ENCODE results near the gene IMMP2L. TPM values are rescaled to one million over a fixed set of nuclear protein-coding genes. Genes with fewer than 3 reads are reported as not detected.

Gene IMMP2L
- total RNA-seq, 1 donor, result 8.2 TPM

DNA sequence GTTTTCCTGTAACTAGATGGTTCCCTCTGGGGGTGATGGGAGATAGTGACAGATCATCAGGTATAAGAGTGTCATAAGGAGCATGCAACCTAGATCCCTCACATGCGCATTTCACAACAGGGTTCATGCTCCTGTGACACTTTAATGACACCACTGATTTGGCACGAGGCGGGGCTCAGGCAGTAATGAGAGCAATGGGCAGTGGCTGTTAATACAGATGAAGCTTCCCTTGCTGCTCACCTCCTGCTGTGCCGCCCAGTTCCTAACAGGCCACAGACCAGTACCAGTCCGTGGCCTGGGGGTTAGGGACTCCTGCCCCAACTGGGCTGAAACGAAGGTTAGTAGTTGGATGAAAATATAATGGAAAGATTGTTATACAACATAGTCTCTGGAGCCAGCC lies 673.0 kb downstream of the IMMP2L start:
- TF ChIP-seq, protein P1, sequence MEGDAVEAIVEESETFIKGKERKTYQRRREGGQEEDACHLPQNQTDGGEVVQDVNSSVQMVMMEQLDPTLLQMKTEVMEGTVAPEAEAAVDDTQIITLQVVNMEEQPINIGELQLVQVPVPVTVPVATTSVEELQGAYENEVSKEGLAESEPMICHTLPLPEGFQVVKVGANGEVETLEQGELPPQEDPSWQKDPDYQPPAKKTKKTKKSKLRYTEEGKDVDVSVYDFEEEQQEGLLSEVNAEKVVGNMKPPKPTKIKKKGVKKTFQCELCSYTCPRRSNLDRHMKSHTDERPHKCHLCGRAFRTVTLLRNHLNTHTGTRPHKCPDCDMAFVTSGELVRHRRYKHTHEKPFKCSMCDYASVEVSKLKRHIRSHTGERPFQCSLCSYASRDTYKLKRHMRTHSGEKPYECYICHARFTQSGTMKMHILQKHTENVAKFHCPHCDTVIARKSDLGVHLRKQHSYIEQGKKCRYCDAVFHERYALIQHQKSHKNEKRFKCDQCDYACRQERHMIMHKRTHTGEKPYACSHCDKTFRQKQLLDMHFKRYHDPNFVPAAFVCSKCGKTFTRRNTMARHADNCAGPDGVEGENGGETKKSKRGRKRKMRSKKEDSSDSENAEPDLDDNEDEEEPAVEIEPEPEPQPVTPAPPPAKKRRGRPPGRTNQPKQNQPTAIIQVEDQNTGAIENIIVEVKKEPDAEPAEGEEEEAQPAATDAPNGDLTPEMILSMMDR (IDR thresholded peaks at IDR 0.05; ENCODE audit: insufficient read depth, low read depth, low read length), result no peak
- DNase-seq (ENCODE audit: low read depth), result no peak

DNA sequence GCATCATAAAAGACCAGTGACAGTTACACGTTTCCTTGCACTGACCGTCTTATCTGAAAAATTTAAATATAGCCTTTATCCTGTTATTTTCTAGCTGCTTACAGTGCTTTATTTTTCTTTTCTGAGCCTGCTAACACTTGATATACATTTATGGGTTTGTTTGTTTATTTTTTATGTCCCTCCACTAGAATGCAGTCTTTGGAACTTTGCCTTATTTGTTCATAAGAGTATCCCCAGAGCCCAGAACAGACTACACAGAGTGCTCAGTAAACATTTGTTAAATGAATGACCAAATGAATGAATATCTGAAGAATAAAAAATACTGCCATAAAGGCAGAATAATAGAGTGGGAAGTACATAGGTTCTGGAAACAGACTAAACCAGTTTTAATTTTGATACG lies 673.7 kb downstream of the IMMP2L start:
- TF ChIP-seq, protein P1 (IDR thresholded peaks at IDR 0.05; ENCODE audit: insufficient read depth, low read depth, low read length), result no peak
- DNase-seq (ENCODE audit: low read depth), result no peak
- H3K4me3 ChIP-seq (ENCODE audit: low read depth, low read length), result no peak overlapping the region

More for the DNA sequence above, 673.0 kb downstream of the IMMP2L start:
- no peak overlapping the region for H3K4me3 ChIP-seq (ENCODE audit: low read depth, low read length)

DNA sequence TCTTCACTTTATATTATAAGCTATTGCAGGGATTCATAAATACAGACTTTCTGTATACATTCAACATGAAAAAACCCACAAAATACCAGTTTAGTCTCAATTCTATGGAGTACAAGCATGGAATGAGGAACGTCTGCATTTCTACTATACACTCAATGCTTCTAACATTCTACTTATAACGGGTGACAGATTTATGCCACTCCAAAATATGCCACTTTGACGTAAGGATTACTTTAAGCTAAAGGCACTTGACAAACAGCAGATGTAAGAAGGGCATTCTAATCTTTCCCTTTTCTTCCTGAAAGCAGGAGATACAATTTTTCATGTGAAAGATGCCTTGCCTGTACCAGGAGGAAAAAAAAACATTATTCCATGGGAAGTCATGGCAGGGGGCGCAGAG lies 676.8 kb downstream of the IMMP2L start:
- no peak for DNase-seq (ENCODE audit: low read depth)
- no peak overlapping the region for H3K4me3 ChIP-seq (ENCODE audit: low read depth, low read length)
- TF ChIP-seq, protein P1 (IDR thresholded peaks at IDR 0.05; ENCODE audit: insufficient read depth, low read depth, low read length), result no peak

DNA sequence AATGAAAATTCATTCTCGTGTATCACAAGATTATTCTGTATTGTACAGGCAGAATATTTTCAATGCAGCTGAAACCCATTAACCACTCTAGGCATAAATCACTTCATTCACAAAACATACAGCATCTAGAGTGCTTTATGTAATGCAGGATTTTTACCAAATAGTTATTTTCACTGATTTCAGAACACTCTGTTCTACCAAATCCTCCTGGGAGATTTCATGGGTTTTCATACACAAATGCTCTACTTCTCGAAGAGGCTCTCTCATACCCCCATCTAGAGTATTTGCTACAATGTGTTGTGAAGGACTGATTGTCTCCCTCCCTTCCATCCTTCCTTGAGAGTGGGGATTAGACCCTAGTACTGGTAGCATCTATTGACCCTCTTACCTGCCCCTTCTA lies 680.6 kb downstream of the IMMP2L start:
- TF ChIP-seq, protein P1 (IDR thresholded peaks at IDR 0.05; ENCODE audit: insufficient read depth, low read depth, low read length), result no peak
- no peak overlapping the region for H3K4me3 ChIP-seq (ENCODE audit: low read depth, low read length)
- no peak for DNase-seq (ENCODE audit: low read depth)

DNA sequence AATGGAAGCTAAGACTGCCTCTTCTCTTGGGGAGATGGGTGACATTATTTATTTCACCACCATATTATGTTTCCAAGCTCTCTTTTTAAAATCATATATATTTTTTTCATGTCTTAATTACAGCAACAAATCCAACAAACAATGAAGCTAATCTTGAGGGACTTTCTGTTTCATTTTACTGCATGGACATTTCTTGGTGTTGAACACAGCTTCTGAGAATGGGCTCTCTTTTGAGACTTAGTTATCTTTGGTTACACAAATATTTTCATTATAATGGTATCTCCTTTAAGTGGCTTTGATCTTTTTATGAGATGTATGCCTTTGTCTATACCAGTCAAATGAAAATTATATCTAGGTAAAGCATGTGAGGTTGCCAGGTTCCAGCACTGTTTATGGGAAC lies 681.3 kb downstream of the IMMP2L start:
- TF ChIP-seq, protein P1 (IDR thresholded peaks at IDR 0.05; ENCODE audit: insufficient read depth, low read depth, low read length), result no peak
- H3K4me3 ChIP-seq (ENCODE audit: low read depth, low read length), result no peak overlapping the region
- no peak for DNase-seq (ENCODE audit: low read depth)

GRCh38 chr7:110877016-110877415 lies 685.3 kb downstream of the IMMP2L start:
- DNase-seq (ENCODE audit: low read depth), result peak; percentile 13
- no peak overlapping the region for H3K4me3 ChIP-seq (ENCODE audit: low read depth, low read length)
- TF ChIP-seq, protein P1 (IDR thresholded peaks at IDR 0.05; ENCODE audit: insufficient read depth, low read depth, low read length), result no peak

- no peak overlapping the region for H3K4me3 ChIP-seq (ENCODE audit: low read depth, low read length)
- no peak for DNase-seq (ENCODE audit: low read depth)
- TF ChIP-seq, protein P1 (IDR thresholded peaks at IDR 0.05; ENCODE audit: insufficient read depth, low read depth, low read length), result no peak
These were observed 686.9 kb downstream of the IMMP2L start for GRCh38 chr7:110875346-110875745.

All from fibroblast of villous mesenchyme (primary cell).